ENCODE data around the gene MARK1.

DNA sequence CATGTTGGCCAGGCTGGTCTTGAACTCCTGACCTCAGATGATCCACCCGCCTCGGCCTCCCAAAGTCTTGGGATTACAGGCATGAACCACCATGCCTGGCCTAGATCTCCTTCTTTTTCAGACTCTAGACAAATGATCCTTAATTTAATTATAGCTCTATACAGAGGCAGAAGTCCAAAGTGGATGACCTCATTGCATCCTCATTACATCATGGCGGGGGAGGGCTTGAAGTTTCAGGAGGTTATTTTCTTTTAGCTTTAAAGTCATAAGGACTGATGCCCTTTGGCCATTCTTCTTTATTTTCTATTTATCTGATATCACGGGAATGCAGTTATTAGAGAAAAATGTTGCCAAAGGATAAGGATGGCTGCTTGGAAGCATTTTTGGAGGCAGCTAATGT is 14.1 kb upstream of the MARK1 start:
- TF ChIP-seq, protein P1, sequence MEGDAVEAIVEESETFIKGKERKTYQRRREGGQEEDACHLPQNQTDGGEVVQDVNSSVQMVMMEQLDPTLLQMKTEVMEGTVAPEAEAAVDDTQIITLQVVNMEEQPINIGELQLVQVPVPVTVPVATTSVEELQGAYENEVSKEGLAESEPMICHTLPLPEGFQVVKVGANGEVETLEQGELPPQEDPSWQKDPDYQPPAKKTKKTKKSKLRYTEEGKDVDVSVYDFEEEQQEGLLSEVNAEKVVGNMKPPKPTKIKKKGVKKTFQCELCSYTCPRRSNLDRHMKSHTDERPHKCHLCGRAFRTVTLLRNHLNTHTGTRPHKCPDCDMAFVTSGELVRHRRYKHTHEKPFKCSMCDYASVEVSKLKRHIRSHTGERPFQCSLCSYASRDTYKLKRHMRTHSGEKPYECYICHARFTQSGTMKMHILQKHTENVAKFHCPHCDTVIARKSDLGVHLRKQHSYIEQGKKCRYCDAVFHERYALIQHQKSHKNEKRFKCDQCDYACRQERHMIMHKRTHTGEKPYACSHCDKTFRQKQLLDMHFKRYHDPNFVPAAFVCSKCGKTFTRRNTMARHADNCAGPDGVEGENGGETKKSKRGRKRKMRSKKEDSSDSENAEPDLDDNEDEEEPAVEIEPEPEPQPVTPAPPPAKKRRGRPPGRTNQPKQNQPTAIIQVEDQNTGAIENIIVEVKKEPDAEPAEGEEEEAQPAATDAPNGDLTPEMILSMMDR (IDR thresholded peaks at IDR 0.05): no peak
- TF ChIP-seq, protein P2, sequence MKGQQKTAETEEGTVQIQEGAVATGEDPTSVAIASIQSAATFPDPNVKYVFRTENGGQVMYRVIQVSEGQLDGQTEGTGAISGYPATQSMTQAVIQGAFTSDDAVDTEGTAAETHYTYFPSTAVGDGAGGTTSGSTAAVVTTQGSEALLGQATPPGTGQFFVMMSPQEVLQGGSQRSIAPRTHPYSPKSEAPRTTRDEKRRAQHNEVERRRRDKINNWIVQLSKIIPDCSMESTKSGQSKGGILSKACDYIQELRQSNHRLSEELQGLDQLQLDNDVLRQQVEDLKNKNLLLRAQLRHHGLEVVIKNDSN (IDR thresholded peaks at IDR 0.05; ENCODE audit: borderline replicate concordance, low read depth): no peak
- TF ChIP-seq YY1 (IDR thresholded peaks at IDR 0.05; ENCODE audit: low read depth): no peak
- no peak for TF ChIP-seq SMC3 (IDR thresholded peaks at IDR 0.05; ENCODE audit: low read depth, low read length)

Data from SK-N-SH (cell line).